HG02588 (cell line): ENCODE measurements around the gene WDR38.
A peak's percentile ranks its signal among the peaks of the same experiment; 100 is the strongest.

Source experiments
- ATAC-seq: cut with Tn5 transposase; IDR thresholded peaks from one replicate; pipeline ENCODE4 v1.9.1; 2021; ENCODE audit warnings: mild to moderate bottlenecking, moderate library complexity; ENCODE audit not compliant: unreplicated experiment

The WDR38 gene, protein sequence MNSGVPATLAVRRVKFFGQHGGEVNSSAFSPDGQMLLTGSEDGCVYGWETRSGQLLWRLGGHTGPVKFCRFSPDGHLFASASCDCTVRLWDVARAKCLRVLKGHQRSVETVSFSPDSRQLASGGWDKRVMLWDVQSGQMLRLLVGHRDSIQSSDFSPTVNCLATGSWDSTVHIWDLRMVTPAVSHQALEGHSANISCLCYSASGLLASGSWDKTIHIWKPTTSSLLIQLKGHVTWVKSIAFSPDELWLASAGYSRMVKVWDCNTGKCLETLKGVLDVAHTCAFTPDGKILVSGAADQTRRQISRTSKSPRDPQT

DNA sequence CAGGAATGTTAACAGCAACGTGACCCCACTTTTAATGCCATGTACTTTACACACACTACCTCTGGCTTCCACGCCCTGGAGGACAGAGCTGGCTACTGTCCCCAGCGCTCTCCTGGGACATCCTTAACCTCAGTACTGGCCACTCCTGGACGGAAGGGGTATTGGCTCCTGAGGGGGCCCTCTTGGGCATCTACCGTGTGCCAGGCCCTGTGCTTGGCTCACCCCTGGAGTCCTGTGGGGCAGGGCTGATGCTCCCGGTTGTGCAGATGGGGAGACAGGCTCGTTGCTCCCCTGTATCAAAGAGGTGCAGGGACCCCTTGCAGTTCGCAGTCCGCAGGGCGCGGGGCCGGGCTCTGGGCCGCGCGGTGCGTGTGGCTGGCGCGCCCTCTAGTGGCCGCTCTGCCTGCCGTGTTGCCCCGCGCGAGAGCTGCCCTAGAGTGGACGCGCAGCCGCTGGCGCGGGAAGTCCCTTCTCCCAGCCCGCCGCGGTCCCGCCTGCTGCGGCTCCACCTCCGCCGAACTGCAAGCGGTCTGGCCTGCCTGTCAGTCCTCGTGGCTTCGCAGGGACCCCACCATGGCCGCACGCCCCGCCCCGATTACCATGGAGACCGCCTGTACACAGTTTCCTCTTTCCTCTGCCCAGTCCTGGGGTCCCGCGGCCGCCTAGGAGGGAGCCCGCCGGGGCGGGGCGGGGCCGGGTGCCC lies at the start of gene WDR38:
WDR38 (plus strand) TSS at position 632 of the 703 bp plus-strand sequence. CDS start 72 bp downstream, outside the sequence.
- peak; percentile 81 for ATAC-seq

GRCh38 chr9:124803911-124804310 lies 49.3 kb upstream of the WDR38 start:
- no peak for ATAC-seq

DNA sequence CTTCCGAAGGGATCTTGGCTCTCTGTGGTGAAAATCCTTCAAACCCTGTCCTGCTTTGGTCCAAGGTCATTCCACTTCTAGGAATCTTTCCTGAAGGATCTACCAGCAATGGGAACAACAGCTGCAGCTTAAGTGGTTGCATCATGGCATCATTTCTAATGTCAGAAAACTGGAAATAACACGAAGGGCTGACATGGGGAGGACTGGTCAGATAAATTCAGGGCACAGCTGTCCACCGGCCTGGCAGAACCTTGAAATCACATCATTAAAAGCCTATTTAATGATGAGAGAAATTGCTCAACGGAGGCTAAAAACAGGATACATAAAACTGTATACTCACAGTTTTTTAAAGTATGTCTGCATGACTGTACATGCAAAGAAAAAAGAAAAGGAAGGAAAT lies 48.1 kb upstream of the WDR38 start:
- ATAC-seq: no peak

- no peak for ATAC-seq
These were observed 44.9 kb upstream of the WDR38 start for GRCh38 chr9:124808246-124808956.

- no peak for ATAC-seq
These were observed 44.0 kb upstream of the WDR38 start for GRCh38 chr9:124809211-124809610.

DNA sequence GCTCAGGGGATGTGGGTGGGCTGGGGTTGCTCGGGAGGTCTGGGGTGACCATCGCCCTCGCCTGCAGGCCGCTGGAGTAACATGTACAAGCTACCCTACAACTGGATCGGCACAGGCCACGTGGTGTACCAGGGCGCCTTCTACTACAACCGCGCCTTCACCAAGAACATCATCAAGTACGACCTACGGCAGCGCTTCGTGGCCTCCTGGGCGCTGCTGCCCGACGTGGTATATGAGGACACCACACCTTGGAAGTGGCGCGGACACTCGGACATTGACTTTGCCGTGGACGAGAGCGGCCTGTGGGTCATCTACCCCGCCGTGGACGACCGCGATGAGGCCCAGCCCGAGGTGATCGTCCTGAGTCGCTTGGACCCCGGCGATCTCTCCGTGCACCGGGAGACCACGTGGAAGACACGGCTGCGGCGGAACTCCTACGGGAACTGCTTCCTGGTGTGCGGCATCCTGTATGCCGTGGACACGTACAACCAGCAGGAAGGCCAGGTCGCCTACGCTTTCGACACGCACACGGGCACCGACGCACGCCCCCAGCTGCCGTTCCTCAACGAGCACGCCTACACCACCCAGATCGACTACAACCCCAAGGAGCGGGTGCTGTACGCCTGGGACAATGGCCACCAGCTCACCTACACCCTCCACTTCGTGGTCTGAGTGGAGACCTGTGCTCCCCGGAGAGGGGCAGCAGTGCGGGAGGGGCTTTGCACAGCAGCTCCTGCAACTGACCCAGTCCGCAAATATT lies 43.3 kb upstream of the WDR38 start:
- no peak for ATAC-seq

DNA sequence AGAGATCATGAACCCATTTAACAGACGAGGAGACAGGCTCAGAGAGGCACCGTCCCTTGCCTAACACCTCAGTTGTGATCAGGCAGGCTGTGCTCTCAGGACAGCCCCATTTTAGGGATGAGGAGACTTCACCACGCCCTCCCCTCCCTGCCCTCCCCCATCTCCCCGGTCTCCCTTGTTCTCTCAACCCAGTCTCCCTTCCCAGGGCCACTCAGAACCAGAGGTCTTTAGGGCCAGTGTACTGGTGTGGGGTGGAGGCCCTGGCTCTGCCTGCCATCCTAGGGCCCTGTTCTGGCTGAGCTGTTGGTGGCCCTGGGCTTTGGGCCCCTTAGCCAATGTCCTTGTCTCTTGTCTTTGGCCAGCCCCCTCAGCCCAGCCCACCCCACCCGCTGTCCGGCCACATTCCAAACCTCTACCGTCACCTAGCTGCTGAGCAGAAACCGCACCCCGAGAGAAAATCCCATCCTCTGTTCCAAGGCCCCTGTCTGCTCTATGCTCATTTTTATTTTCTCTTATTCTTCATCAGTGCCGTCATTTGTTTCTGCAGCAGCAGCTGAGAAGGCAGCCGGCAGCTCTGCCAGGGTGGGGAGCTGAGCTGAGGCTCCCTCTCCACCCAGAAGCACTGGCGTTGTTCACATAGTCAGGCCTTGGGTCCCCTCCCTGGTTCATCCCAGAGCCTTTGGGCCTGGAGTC lies 42.5 kb upstream of the WDR38 start:
- ATAC-seq: no peak

- ATAC-seq: no peak
These were observed 40.8 kb upstream of the WDR38 start for GRCh38 chr9:124812441-124812876.

DNA sequence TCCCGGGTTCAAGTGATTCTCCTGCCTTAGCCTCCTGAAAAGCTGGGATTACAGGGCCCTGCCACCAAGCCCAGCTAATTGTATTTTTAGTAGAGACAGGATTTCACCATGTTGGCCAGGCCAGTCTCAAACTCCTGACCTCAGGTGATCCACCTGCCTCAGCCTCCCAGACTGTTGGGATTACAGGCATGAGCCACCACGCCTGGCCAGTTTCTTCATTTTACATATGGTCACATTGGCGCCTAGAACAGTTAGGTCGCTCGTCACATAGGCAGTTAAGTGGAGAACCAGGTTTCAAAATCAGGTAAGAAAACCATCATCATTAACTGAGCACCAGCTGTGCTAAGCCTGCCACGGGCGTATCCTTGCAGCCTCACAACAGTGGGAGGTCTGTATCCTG lies 40.2 kb upstream of the WDR38 start:
- ATAC-seq: no peak

GRCh38 chr9:124813501-124814163 lies 39.6 kb upstream of the WDR38 start:
- ATAC-seq: no peak

DNA sequence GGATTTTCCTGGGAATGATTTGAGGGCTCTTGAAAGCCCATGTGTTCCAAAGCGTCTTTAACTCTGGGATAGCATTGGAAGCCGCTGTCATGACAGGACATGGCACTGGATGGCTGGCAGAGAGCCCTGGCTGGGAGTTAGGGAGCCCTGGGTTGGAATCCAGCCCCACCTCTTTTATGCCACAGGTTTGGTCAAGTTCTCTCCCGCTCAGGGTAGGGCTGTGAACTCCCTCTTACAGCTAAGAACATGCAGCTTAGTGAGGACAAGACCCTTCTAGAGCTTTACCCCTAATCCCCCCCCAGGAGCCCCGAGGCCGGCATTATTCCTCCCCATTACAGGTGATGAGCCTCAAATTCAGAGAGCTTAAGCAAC lies 39.1 kb upstream of the WDR38 start:
- no peak for ATAC-seq

DNA sequence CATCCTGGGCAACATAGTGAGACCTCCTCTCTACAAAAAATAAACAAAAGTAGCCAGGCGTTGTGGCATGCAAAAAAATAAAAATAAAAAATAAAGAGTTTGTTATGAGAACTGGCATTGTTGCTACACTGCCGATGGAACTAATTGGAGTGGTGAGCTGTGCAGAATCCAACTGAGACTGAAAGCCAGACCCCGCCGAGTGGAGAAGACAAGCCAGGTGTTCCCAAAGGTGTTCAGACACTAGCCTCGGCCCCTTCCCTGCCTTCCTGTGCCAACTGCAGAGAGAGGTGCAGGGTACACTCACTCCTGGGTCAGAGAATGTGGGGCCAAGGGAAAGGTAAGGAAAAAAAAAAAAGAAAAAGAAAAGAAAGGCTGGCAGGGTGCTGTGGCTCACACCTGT lies 37.7 kb upstream of the WDR38 start:
- no peak for ATAC-seq

DNA sequence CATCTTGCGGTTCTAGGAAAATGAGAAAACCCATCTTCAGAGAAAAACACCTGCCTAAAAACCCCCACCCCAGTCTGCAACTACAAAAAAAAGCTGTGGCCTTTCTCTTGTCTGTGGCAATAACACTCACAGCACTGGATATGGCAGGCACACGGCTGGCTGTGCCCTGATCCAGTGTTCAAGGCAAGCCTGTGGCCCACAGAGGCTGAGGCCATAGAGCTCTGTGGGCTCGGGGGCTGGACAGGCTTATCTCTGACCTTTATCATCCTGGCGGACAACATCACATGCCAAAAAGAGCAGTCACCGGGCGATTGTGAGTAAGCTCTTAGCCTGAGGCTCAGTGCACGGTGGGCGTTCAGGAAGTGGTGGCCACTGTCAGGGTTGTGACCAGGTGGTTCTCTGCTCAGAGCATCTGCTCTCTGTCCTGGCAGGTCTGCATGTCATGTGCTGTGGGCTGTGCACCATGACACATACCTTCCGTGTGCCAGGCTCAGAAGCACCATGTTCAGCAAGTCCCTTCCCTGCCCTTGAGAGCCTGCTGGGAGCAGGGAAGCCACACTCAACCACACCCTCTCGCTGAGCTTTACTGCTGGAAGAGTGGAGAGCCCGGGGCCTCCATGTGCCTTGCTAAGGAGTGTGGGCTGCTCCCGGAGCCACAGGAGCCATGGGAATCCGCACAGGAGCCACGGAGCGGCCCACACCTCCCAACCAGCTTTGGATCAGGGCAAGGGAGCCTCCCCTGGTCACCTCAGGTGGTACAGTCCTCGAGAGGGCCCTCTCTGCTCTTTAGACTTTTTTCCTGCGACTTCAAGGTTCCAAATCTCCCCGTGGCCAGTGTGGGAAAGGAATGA lies 34.6 kb upstream of the WDR38 start:
- ATAC-seq: no peak

- no peak for ATAC-seq
These were observed 32.3 kb upstream of the WDR38 start for GRCh38 chr9:124820698-124821623.

- no peak for ATAC-seq
These were observed 24.5 kb upstream of the WDR38 start for GRCh38 chr9:124828489-124829333.

DNA sequence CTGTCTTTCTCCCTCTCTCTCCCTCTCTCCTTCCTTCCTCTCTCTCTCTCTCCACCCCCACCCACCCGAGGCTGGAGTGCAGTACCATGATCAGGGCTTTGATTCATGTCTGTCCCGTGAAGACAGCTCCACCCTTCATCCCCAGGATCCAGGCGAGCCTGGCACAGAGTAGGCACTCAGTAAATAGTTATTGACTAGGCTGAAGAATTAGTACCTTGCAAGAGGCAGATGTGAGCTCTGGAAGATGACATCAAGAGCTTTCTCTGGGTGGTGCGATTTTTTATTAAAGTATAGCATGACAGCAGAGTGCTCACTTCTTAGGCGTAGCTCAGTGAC lies 24.0 kb upstream of the WDR38 start:
- ATAC-seq: no peak

DNA sequence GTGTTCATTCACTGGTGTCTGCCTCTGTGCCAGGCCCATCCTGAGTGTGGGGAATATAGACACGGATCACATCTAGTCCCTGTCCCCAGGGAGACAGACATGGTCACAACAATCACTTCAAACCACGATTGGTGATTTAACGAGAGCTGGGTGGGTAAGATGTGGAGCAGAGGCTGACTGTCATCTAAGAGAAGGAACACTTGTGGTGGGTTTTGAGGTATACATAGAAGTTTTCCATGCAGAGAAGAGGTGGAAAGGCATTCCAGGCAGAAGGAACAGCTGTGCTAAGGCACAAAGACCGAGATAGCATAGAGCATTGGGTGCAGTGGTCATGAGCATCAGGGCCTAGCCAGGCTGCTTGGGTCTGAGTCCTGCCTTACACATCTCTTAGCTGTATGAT lies 22.7 kb upstream of the WDR38 start:
- no peak for ATAC-seq
